HG02885 (cell line): Measurements from ENCODE around the gene KRT2.

Experiments used
- ATAC-seq: cut with Tn5 transposase; IDR thresholded peaks from one replicate; pipeline ENCODE4 v1.9.1; 2021; ENCODE audit warnings: mild to moderate bottlenecking; ENCODE audit not compliant: unreplicated experiment, poor library complexity

The KRT2 gene

DNA sequence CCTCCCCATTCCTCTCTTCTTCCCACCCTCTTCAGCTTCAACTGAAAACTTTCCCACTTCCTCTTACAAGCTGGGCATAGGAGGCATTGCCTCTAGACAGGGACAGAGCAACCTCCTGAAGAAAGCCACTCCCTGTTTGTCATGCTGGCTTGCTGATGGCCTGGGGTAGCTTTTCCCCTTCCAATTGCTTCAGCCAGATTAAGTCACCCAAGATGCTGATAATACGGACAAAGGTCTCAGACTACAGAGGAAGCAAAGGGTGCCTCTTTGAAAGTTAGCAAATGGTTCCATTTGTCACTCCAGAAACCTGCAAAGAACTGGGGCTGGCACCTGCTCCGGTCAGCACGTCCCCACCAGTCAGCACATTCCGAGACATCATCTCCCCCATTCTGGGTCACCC lies 6.0 kb downstream of the KRT2 start:
- ATAC-seq, result no peak

DNA sequence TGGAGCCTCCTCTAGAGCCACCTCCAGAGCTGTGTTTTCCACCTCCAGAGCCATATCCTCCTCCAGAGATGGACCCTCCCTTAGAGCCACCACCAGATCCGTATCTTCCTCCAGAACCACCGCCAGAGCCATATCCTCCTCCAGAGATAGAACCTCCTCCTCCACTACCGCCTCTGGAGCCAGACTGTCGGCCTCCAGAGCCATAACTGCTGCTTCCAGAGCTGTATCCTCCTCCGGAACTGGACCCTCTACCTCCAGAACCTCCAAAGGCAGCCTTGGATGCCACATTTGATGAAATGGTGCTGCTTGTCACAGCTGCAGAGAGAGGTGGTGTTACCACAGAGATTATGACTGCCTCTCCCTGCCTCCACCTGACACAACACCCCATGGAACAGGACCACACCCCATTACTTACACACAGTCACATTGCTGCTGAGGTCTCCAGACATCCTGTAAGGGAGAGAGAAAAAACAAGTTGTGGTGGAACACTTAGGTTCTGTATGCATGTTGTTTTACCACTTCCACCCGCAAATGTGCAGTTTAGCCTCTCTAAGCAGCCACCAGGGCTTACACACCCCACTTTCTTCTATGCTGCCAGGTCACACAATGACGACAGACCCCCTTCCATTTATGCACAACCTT lies 6.8 kb downstream of the KRT2 start:
- no peak for ATAC-seq

GRCh38 chr12:52644078-52644415 lies 8.0 kb downstream of the KRT2 start:
- no peak for ATAC-seq

DNA sequence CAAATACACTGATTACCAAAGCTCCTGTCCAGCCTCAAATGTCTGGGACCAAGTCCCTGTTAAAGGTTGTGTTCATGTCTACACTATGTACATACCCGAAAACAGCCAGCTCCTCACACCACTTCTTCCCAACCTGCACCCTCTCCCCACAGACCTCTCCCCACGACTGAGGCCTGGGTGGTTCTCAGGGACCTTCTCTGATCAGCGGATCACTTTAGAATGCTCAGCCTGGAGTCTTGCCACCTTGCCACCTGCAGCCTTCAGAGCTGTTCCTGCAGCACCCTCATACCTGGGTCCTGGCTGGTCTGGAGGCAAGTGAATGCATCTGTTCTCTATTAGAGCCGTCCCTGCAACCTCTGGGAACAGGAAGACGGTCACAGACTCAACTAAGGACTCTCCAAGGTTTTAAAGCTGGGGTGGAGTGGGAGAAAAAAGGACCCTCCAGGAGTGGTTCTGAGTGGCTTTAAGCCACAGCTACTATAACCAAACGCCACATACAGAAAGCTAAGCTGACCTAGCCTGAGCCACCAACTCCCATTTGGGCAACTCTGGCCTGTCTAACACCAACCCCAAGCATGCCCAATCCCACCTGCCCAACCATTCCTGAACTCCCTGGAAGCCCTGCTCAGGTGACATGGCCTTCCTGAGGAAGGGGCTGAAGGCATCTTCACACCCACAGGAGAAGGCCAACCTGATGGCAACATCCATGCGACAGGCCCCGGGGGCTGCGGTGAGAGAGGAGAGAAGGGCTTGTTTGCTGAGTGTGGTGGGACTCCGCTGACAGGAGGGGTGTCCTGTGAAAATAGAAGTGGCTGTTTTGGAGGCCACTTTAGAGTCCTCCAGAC lies 8.6 kb downstream of the KRT2 start:
- ATAC-seq, result no peak

DNA sequence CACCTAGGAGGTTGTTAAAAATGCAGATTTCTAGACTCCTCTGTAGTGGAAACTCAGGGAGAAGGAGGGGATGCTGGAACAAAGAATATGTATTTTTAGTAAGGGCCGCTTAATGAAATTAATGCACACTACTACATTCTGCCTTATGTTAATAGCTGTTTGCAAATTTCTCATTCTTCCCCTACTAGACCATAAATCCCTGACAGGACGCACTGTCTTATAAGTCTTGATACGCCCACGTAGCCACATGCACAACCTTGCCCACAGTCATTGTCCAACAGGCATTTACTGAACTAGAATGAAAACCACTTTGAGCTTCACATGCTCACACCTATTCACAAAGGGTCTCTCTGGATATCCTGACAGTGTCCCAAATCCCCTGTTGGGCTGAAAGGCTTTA lies 10.5 kb downstream of the KRT2 start:
- no peak for ATAC-seq

DNA sequence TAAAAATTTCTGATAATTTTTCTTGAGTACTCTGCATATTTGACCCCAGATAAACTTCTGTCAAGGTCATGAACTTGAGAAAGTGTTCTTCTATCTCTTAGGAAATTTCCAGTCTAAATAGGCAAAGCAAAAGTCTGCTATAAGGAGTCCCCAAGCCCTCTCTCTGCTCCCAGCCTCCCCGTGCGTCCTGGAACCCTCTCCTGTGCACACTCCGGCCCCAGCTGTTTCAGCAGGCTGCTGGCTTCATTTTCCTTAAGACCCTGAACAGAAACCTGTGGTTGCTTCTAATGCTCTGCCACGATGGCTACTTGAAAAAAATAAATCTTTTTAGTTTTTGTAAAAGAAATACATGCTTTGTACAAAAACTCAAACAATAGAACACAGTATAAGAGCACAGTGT lies 14.7 kb downstream of the KRT2 start:
- no peak for ATAC-seq

- no peak for ATAC-seq
Measured at GRCh38 chr12:52636592-52637258, 15.3 kb downstream of the KRT2 start.

- no peak for ATAC-seq
Measured at GRCh38 chr12:52636189-52636588, 15.8 kb downstream of the KRT2 start.

DNA sequence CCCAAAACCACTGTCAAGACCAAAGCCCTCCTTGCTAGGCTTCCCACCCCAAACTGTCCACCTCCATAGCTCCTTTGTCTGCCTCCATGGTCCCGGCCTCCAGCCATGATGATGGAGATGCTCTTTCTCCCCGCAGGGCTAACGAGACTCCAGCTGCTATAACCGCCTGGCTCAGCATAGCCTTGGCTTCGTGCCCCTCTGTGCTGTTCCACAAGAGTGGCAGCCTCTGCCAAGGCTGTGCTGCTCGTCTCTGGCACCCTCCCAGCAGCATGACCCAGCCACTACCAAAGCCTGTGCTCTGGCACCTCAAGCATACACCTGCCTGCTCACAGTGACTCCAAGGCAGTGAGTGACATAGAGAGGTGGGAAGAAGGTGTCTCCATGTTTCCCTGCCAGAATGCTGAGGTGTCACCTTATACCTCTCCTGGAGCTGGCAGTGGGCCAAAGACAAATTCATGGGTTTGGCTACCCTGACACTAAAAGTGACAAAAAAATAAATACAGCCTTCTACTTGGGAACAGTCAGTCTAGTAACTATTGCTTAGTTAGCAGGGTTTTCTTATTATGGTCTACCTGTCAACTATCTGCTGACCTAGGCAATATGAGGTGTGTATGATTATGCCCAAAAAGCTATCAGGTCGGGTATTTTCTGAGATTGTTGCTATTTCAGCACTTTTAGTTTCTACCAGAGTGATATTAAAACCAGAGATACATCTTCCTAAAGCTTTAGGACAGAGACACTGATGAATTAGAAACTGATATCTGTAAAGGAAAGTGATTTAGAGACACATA lies 17.6 kb downstream of the KRT2 start:
- no peak for ATAC-seq

DNA sequence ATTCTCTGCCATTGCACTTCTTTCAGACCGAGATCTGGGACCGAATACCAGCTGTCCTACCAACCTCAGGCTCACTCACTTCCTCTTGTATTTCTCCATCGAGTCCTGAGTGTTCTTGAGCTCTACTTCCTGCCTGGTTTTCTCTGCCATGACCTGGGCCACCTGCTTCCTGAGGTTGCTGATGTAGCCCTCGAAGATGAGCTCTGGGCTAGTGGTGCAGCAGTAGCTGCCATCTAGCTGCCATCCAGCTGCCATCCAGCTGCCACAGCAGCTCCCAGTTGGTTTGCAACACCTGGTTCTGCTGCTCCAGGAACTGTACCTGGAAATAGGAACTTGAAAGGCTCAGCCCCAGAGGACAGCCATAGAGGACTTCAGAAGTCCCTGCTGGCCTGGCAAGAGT lies 18.6 kb downstream of the KRT2 start:
- ATAC-seq, result no peak

GRCh38 chr12:52632656-52633055 lies 19.4 kb downstream of the KRT2 start:
- ATAC-seq, result no peak

GRCh38 chr12:52631676-52632459 lies 20.1 kb downstream of the KRT2 start:
- ATAC-seq, result no peak

- ATAC-seq, result no peak
Measured at GRCh38 chr12:52631264-52631663, 20.7 kb downstream of the KRT2 start.

GRCh38 chr12:52630599-52631200 lies 21.3 kb downstream of the KRT2 start:
- ATAC-seq, result no peak

DNA sequence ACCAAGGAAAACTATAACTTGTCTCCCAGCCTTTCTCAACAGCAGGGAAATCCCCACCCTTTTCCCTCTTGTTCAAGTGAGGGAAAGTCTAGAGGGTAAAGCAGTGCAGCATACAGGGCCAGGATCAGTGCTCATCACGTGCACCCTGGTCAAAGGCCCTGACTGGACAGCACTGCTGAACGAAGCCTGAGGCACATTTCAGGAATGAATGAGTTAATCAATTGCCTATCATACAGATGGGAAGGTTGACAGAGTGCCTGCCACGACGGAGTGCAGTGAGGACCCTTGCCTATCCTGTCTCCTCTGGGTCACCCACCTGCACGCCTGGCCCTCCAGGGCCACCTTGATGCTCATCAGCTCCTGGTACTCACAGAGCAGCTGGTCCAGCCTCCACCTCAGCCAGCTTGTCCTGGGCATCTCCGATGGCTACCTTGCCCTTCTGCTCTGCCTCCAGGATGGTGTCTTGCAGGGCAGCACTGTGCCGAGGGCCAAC lies 22.0 kb downstream of the KRT2 start:
- no peak for ATAC-seq

DNA sequence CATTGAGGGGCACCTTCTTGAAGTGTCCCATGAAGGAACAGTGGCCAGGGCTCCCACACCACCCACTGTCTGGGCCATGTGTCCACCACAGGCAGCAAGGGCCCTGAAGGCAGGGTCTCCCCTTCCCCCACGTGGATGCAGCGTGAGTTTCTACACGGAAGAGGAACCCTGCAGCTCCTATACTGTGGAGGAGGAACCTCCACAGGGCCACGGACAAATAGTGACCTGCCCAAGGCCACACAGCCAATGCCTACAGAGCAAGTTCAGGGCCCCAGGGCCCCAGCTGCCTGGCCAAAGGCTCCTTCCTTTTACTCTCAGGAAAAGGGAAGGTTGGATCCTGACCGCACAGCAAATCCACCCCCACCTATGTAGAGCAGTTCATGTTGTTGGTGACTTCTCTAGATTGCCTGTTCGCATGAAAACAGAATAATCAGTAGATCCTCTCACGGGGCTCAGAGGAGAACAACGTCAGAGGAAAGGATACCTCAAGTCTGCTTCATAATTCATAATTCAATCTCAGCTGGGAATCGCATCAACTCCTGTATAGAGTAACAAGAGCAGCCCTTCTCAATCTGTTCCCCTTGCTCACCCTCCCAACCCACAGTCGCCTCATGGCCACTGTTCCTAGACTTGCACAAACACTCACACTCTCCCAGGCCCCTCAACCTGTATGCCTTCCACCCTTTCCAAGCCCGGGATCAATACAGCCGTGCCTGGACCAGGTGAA lies 22.6 kb downstream of the KRT2 start:
- no peak for ATAC-seq

DNA sequence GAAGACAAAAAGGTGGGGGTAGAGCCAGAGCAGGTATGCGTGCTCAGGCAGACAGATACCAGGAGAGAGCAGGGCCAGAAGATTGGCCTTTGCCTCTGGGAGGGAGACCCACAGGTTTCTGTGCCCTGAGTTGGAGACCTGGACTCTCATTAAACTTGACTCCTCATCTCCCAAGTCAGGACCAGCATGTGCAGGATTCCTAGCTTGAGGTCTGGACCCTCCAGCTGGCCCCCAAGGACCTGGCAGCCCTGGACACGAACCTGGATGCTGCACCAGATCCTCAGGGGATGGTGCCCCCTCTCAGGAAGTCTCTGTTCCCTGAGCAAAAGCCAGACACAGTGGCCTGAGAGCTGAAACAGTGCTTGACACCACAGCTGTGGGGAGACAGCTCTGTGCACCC lies 23.2 kb downstream of the KRT2 start:
- no peak for ATAC-seq

- ATAC-seq, result no peak
Measured at GRCh38 chr12:52628111-52628507, 23.9 kb downstream of the KRT2 start.
